ENCODE measurements around the gene SSH3.

DNA sequence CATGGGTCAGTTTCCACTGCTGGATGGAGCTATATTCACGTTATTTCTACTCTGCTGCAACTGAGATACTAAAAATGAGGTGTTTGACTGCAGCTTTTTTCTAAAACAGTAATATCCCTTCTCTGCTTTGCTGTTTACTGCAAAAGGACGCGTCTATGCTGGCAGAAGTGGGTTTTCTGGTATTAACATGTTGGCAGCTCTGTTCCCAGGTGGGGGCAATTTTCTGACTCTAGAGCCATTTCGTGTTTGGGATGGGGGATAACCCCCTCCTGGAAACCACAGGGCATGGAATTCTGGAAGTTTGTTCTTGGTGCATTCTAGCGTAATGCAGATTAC, 32.2 kb upstream of the SSH3 start:
- TF ChIP-seq CTCF (conservative IDR thresholded peaks at IDR 0.05; ENCODE audit: low read depth, low read length) (no peak), RAD21 (IDR thresholded peaks at IDR 0.05; ENCODE audit: low read length) (no peak), CEBPB (IDR thresholded peaks at IDR 0.05; ENCODE audit: low read depth, low read length) (no peak), POLR2A (IDR thresholded peaks at IDR 0.05; ENCODE audit: low read depth, low read length) (no peak), USF2 (IDR thresholded peaks at IDR 0.05; ENCODE audit: low read depth, low read length) (no peak), MAFK (IDR thresholded peaks at IDR 0.05; ENCODE audit: low read depth, low read length) (no peak)
